Hepatocyte (in vitro differentiated cells): ENCODE data around the gene KIAA0825.

Experiments
- CTCF ChIP-seq: fragments of 200-600 bp; sonication (generic); IDR thresholded peaks from 2 replicates; pipeline ENCODE4 v1.5.1; 2016; ENCODE audit warnings: antibody characterized with exemption, mild to moderate bottlenecking; ENCODE audit not compliant: poor library complexity
- EZH2 ChIP-seq: fragments of 200-600 bp; sonication (generic); IDR thresholded peaks from 2 replicates; pipeline ENCODE4 v1.6.1; 2016; ENCODE audit warnings: antibody characterized with exemption, mild to moderate bottlenecking, borderline replicate concordance
- EZH2phosphoT487 ChIP-seq: fragments of 200-600 bp; sonication (generic); IDR thresholded peaks from one replicate; pipeline ENCODE4 v1.6.1; 2018; ENCODE audit warnings: antibody characterized with exemption, mild to moderate bottlenecking, low read depth, moderate library complexity; ENCODE audit not compliant: unreplicated experiment, severe bottlenecking

- no peak for TF ChIP-seq CTCF
- no peak for TF ChIP-seq EZH2phosphoT487
- TF ChIP-seq EZH2, result no peak
These were observed 158.5 kb downstream of the KIAA0825 start for GRCh38 chr5:94459915-94460314.
